HG03342 (cell line): ENCODE results near the gene IQSEC1.

Experiments
- ATAC-seq: cut with Tn5 transposase; IDR thresholded peaks from one replicate; pipeline ENCODE4 v1.9.1; 2021; ENCODE audit warnings: mild to moderate bottlenecking, moderate library complexity; ENCODE audit not compliant: unreplicated experiment

The IQSEC1 gene

GRCh38 chr3:12961007-12961696 lies 112.1 kb downstream of the IQSEC1 start:
- no peak for ATAC-seq

- no peak for ATAC-seq
Measured at GRCh38 chr3:12960497-12960896, 112.7 kb downstream of the IQSEC1 start.

- ATAC-seq, result no peak
Measured at GRCh38 chr3:12959838-12960378, 113.3 kb downstream of the IQSEC1 start.

GRCh38 chr3:12959410-12959809 lies 113.8 kb downstream of the IQSEC1 start:
- ATAC-seq, result no peak

GRCh38 chr3:12957824-12958792 lies 115.1 kb downstream of the IQSEC1 start:
- no peak for ATAC-seq

- no peak for ATAC-seq
Measured at GRCh38 chr3:12957339-12957738, 115.9 kb downstream of the IQSEC1 start.

- no peak for ATAC-seq
Measured at GRCh38 chr3:12956316-12956660, 116.9 kb downstream of the IQSEC1 start.

GRCh38 chr3:12955651-12956315 lies 117.4 kb downstream of the IQSEC1 start:
- no peak for ATAC-seq

- ATAC-seq, result no peak
Measured at GRCh38 chr3:12954891-12955650, 118.2 kb downstream of the IQSEC1 start.

GRCh38 chr3:12954180-12954579 lies 119.0 kb downstream of the IQSEC1 start:
- no peak for ATAC-seq

- ATAC-seq, result no peak
Measured at GRCh38 chr3:12953201-12953995, 119.8 kb downstream of the IQSEC1 start.

- ATAC-seq, result no peak
Measured at GRCh38 chr3:12952343-12953200, 120.7 kb downstream of the IQSEC1 start.

- ATAC-seq, result peak; percentile 60
Measured at GRCh38 chr3:12948891-12949711, 124.1 kb downstream of the IQSEC1 start.

- ATAC-seq, result no peak
Measured at GRCh38 chr3:12948371-12948770, 124.9 kb downstream of the IQSEC1 start.

GRCh38 chr3:12947504-12948369 lies 125.5 kb downstream of the IQSEC1 start:
- ATAC-seq, result no peak

GRCh38 chr3:12946649-12947316 lies 126.4 kb downstream of the IQSEC1 start:
- ATAC-seq, result no peak
